ENCODE data around the gene TP53BP1.
A peak's percentile ranks its signal among the peaks of the same experiment; 100 is the strongest.

TP53BP1 gene

DNA sequence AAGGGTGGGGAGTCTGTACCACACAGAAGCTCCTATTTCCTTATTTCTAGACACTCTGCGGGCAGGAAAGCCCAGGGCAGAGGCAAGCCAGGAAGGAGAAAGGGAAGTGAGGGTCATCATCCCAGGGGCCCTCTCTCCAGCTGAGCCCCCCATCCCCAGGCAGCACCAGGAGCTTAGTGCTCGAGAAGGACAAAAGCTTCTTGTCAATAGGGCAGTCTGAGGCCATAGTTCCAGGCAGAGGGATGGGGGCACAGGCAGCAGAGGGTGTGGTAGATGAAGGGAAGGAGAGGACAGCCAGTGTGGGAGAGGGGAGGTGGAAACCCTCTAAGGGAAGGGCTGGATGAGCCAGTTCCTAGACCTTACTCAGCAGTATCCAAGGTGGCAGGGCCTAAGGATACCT, 27.2 kb upstream of the TP53BP1 start:
- DNase-seq (ENCODE audit: low read depth, low spot score): no peak

DNA sequence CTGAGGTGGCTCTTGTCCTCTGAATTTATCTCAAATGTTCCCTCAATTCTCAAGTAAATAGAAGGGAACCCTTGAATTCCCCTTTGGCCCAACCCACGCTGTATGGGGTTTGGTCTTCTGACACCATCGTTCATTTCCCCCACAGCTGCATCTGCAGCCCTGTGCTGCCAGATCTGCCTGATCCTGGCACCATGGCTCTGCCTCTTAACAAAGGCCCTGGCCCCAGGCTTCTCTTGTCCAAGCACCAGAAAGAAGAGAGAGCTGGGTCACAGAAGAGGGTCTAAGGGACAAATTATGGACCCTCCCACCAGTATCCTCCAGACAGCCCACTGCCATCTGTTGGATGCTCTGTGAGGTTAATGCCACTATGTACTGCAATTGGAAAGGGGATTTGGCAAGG, 26.2 kb upstream of the TP53BP1 start:
- no peak for DNase-seq (ENCODE audit: low read depth, low spot score)

DNA sequence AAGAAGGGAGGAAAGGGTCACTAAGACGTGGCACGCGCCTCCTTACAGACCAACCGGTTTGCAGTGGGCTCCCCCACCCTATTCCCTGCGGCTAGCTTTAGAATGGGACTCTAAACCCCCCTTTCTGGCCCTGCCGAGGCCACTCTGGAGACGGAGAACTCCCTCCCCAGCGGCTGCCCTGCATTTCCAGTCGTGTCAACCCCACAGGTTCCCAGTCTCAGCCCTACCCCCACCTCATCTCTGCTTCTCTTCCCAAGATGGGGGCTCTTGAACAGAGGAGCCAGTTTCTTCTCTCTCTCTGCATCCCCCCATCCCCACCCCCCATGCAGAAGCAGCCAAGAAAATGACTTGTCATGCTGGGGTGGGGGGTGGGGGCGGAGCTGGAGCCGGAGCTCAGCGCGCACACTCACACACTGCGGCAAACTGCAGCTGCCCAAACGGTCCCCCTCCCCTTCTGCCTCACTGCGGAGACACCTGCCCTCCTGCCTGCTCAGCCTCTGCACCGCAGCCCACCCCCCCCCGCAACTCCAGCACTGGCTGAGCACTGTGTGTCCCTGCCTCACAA, 25.3 kb upstream of the TP53BP1 start:
- peak; percentile 64 for DNase-seq (ENCODE audit: low read depth, low spot score)

DNA sequence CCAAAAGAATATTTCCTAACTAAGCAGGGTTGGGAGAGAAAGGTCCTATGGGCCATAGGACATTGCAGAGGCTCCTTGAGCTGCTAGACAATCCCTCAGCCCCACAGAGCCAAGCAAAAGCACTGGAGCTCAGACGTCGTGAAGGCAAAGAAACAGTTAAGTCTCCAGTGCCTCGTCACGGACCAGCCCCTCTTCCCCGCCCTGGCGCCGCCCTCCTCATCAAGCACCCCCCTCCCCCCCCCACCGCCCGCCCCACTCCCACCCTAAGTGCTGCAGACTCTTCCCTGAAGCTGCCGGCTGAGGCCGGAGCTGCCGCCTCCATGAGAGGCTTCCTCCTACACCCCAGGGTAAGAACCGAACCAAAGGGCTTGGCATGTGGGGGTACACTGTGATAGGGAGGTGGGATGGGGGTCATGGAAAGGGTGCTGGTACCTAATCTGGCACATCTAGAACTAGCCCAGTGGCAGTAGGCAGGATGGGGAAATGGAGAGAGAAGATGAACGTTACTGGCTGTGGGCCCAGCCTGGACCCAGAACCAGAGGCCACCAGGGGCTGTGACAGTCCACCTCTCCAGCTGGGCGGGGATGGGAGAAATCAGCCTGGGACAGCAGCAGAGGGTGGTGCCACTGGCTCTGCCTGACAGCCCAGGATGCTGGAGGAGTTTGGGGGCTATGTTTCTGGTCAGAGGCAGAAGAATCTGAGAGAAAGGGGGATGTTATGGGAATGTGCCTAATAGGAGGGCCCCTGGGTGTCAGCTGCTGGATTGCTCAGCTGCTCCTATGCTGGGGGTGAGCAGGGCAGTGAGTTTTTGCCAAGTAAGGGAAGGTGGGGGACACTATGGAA, 24.6 kb upstream of the TP53BP1 start, which contains the start of gene MAP1A:
Gene MAP1A (plus strand): TSS at position 255 of the 843 bp plus-strand sequence. CDS start 3,866 bp downstream, outside the sequence.
- DNase-seq (ENCODE audit: low read depth, low spot score): peak; percentile 54

GRCh38 chr15:43516801-43517353, 23.9 kb upstream of the TP53BP1 start:
- peak; percentile 21 for DNase-seq (ENCODE audit: low read depth, low spot score)

DNA sequence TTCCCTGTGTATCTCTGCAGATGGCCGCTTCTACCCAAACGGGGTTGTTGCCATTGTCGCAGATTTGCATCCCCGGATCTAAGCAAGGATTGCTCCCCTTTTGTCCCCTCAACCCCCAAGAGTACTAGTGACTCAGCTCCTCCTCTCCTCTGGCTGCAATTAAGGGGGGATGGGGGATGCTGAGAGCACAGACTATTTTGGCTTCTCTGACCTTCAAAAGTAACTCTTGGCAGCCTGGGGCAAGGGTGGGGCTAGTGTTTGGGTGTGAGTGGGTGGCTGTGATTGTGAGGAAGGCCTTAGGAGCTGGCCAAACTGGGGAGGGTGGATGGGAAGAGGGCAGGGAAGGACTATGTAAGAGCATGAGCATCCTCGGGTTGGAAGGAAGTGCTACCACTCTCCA, 23.2 kb upstream of the TP53BP1 start:
- no peak for DNase-seq (ENCODE audit: low read depth, low spot score)

DNA sequence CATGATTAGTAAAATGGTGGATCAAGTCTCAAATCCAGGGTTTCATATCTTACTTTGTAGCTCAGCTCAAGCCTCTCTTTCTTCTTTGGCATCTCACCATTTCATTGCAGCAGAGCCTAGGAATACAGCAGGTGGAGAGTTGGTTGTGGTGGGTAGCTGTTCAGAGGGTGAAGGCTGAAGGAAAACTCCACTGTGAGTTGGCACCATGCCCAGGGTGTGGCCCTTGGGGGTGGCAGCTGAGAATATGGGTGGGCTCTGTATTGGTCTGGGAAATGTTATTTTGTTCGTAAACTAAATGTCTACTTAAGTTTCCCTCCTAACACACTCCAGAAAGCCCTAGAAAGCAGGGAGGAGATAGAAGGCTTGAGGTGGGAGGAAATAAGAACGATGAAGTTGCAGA, 22.8 kb upstream of the TP53BP1 start:
- DNase-seq (ENCODE audit: low read depth, low spot score): no peak

DNA sequence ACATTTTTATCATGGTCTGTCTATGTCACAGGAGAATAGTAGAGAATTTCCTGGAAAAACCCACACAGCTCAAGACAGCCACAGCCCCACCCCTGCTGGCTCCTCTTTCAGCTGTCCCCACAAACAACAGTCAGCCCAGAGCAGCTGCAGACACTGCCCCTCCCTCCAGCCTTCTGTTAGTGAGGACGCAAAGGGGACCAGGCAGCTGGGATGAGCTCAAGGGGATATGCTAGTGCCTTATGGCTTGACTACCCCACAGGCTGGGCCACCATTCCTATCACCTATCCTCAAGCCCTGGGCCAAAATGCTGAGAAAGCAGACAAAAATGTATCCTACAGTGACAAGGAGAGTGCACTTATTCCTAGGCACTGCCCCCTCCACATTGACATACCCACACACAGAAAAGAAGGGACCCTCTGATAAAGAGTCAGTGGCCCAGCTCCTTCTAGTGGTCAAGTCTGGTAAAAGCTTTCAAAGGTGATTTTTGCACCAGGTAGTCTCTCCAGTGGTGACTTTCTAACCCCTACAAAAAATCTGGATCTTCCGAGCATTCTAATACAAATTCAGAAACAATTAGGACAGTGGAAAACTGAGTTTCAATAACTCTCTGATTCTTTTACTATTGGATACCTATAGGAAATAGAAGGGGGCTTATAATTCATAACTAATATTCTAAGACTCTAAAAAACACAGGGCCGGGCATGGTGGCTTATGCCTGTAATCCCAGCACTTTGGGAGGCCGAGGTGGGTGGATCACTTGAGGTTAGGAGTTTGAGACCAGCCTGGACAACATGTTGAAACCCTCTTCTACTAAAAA, 21.5 kb upstream of the TP53BP1 start:
- DNase-seq (ENCODE audit: low read depth, low spot score): peak; percentile 64

DNA sequence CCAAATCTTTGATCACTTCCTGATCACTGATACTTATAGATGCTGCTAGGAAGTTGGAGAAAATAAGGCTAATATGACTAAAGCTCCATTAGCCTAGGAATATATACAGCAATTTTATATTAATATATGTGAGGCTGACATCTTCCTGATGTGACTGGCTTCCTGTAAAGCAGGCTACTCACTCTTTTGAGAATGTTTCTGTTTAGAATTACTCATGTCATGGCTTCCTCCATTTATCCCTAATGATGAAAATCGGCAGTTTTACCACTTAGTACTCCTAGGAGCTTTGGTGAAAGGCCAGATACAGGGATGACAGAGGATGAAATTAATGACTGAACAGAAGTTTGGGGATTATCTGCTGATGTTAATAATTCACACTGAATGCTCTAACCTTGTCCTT, 20.6 kb upstream of the TP53BP1 start:
- no peak for DNase-seq (ENCODE audit: low read depth, low spot score)

- peak; percentile 47 for DNase-seq (ENCODE audit: low read depth, low spot score)
These were observed 18.3 kb upstream of the TP53BP1 start for GRCh38 chr15:43511012-43511885.

- peak; percentile 99 for DNase-seq (ENCODE audit: low read depth, low spot score)
These were observed 17.4 kb upstream of the TP53BP1 start for GRCh38 chr15:43510200-43511011.

- no peak for DNase-seq (ENCODE audit: low read depth, low spot score)
These were observed 16.8 kb upstream of the TP53BP1 start for GRCh38 chr15:43509660-43510199.

DNA sequence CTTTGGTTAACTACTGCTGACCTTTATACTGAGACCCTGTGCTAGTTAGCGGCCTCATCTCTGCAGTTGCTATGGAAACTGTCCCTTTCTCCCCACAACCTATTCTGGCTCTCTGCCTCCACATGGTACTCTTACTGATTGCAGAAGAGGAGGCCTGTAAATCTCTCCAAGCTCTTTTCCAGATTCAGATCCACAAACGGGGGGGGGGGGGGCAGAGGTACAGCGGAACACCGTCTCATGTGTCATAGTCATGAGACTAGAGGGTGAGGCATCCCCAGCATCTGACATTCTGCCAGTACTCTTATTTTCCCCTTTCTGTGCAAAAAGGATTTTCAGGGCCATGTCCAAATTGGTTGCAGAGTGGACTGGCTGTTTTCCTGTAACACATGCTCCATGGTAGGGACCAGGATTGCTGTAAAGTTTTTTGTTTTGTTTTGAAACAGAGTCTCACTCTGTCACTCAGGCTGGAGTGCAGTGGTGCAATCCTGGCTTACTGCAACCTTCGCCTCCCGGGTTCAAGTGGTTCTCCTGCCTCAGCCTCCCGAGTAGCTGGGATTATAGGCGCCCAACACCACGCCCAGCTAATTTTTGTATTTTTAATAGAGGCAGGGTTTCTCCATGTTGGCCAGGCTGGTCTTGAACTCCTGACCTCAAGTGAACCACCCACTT, 16.2 kb upstream of the TP53BP1 start:
- no peak for DNase-seq (ENCODE audit: low read depth, low spot score)

DNA sequence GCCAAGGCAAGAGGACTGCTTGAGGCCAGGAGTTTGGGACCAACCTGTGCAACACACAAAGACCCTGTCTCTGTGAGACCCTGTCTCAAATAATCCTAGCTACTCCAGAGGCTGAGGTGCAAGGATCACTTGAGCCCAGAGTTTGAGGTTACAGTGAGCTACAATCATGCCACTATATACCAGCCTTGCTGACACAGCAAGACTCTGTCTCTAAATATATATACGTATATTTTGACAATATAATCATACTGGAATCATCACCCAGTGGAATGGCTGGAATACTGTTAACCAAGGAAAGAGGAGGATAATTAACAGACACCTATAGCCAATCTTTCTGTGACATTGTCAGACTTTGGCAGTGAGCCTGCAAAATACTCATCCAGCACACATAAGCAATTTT, 15.5 kb upstream of the TP53BP1 start:
- DNase-seq (ENCODE audit: low read depth, low spot score): no peak

- DNase-seq (ENCODE audit: low read depth, low spot score): no peak
These were observed 12.8 kb upstream of the TP53BP1 start for GRCh38 chr15:43505738-43506137.

- no peak for DNase-seq (ENCODE audit: low read depth, low spot score)
These were observed 6.7 kb upstream of the TP53BP1 start for GRCh38 chr15:43499635-43500034.

GRCh38 chr15:43498990-43499389, 6.0 kb upstream of the TP53BP1 start:
- no peak for DNase-seq (ENCODE audit: low read depth, low spot score)

DNA sequence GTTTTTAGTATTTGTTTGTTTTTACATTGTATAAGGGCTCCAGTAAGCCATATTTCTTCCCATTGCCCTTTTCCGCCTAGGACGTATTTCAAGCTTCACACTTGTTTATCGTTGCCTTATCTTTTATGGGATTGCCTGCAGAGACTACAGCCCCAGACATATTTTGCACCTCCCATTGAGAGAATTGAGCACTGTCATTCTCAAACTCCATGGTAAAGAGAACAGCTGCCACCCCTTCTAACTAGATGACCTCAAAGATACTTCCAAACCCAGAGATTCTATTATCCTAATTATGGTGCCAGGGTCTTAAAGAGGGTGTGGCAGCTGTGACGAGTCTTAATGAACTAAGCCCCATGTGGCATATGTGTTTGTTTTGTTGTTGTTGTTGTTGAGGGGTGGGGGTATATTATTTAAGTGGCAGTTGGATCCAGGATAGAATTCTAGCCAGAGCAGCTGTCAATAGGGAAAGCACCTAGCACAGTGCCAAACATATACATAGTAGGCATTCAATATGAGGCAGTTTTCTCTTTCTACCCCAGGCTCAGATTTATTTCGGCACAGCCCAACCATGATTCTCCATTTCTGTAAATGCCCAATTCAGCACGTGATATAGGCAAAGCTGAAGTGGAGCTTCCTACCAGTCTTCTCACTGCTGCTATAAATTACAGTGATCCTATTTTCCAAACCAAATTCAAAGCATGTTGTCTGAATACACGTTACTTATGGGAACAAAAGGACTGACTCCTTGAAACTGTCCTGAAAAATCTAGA, 932 bp upstream of the TP53BP1 start:
- DNase-seq (ENCODE audit: low read depth, low spot score): no peak

DNA sequence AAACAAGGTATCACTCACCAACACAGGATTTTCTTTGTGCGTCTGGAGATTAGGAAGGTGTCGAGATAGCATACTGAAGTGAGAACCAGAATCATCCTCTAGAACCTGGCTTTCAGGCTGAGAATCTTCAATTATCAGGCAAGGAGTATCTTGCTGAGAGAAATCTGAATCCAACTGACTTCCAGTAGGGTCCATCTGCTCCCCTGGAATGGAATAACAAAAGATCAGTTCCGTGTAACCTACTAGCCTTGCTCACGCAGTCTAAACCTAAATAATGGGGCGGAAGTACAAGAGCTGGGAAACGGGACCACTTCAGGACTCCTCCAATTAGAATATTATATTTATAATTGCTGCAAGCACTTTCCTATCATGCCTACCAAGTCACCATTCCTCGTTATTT, 690 bp downstream of the TP53BP1 start:
- peak; percentile 4 for DNase-seq (ENCODE audit: low read depth, low spot score)
